ENCODE results near the gene ZNF81. TPM values are rescaled to one million over a fixed set of nuclear protein-coding genes. Genes with fewer than 3 reads are reported as not detected.

ZNF81 gene
- total RNA-seq, 4 donors from 2014 or later: 1.00 to 4.3 (median 3.3) TPM

DNA sequence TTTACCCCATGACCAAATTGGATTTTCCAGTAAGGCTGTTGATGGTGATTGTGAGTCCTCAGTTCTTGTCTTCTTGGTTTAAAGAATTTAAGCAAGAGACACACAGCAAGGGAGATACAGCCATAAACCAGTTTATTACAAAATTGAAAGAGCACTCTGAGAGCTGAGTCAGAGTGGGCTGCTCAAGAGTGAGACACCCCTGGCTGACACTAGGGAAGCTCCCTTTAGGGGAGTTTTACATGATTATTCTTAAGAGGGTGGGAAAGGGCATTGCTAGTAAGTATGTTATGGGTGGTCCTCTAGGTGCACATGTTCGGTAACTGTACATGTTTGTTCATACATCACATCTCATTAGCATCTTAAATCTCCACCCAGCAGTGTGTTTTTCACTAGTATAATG is 18.8 kb upstream of the ZNF81 start:
- DNase-seq (no peak), ATAC-seq (no peak)
- TF ChIP-seq, protein P1, sequence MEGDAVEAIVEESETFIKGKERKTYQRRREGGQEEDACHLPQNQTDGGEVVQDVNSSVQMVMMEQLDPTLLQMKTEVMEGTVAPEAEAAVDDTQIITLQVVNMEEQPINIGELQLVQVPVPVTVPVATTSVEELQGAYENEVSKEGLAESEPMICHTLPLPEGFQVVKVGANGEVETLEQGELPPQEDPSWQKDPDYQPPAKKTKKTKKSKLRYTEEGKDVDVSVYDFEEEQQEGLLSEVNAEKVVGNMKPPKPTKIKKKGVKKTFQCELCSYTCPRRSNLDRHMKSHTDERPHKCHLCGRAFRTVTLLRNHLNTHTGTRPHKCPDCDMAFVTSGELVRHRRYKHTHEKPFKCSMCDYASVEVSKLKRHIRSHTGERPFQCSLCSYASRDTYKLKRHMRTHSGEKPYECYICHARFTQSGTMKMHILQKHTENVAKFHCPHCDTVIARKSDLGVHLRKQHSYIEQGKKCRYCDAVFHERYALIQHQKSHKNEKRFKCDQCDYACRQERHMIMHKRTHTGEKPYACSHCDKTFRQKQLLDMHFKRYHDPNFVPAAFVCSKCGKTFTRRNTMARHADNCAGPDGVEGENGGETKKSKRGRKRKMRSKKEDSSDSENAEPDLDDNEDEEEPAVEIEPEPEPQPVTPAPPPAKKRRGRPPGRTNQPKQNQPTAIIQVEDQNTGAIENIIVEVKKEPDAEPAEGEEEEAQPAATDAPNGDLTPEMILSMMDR (IDR thresholded peaks at IDR 0.05 in 4 of 5, conservative IDR thresholded peaks at IDR 0.05 in 1 of 5): no peak
- TF ChIP-seq POLR2A (IDR thresholded peaks at IDR 0.05): no peak
- H3K4me1 ChIP-seq: no peaks in the 10 kb centered on the region
- intact Hi-C loops (cut with DNase I; ENCODE audit: low total_unique reads) (no loop called here), in situ Hi-C loops (cut with MboI; ENCODE audit: low sequenced_read_pairs in 4 of 4) (no loop called here)
- H3K36me3 ChIP-seq: no peaks in the 10 kb centered on the region
- no peak overlapping the region for H3K27ac ChIP-seq
- H3K27me3 ChIP-seq: peaks cover 0 to 1% (median 0%) of the 10 kb centered on the region in 3 donors
- H3K9me3 ChIP-seq: no peaks in the 10 kb centered on the region
- no peak overlapping the region for H3K4me3 ChIP-seq

DNA sequence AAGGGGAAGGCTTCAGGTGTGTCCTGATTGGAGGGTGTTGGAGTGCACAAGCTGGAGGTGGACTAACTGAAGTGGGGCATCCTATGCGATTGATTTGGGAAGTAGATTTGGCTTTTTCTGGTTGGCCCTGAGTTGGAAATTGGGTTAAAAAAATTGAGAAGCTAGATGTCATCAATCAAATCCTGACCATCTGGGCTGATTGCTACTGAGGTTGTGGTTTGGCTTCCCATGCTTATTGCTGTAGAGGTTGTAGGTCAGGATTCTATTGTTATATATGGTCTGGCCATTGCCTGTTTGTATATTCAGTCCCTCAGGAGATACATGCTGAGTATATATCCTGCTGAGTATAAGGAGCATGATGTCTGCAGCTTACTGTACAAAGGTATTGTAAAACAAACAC is 7.7 kb upstream of the ZNF81 start:
- TF ChIP-seq, protein P1 (IDR thresholded peaks at IDR 0.05 in 4 of 5, conservative IDR thresholded peaks at IDR 0.05 in 1 of 5): no peak
- no peak for TF ChIP-seq POLR2A (IDR thresholded peaks at IDR 0.05)
- in situ Hi-C loops (cut with MboI; ENCODE audit: low sequenced_read_pairs in 4 of 4) (loop anchor here in 2 of 4 donors (25.0 kb wide), 2 partner anchors 167 to 292 kb away; partner anchors contain the start of genes ELK1 (in 1 of the 2) and UXT (in 1 of the 2)), intact Hi-C loops (cut with DNase I; ENCODE audit: low total_unique reads) (no loop called here)
- H3K4me3 ChIP-seq: no peak overlapping the region
- no peaks in the 10 kb centered on the region for H3K4me1 ChIP-seq
- no peak overlapping the region for H3K27ac ChIP-seq
- DNase-seq (no peak), ATAC-seq (no peak)
- no peaks in the 10 kb centered on the region for H3K9me3 ChIP-seq
- no peaks in the 10 kb centered on the region for H3K27me3 ChIP-seq
- no peaks in the 10 kb centered on the region for H3K36me3 ChIP-seq

DNA sequence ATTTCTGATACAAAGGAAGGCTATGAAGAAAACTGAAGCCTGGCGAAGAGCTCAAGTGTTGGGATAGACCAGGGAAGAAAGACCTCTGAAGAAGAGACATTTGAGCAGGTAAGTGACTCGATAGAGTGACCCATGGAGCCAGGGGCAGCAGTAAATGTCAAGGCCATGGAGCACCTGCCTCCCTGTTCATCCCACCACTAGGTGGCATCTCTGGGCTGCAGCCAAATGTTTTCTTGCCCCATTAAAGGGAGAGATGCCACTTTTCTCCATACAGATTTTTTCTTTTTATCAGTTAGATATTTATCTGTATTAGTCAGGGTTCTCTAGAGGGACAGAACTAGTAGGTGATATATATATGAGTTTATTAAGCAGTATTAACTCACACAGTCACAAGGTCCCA is 4.9 kb upstream of the ZNF81 start:
- DNase-seq: peak; percentile 2 to 28
- Histone ChIP-seq H3K36me3 (no peaks in the 10 kb centered on the region), H3K27ac (no peak overlapping the region), H3K4me1 (no peaks in the 10 kb centered on the region), H3K4me3 (no peak overlapping the region), H3K9me3 (no peaks in the 10 kb centered on the region), H3K27me3 (no peaks in the 10 kb centered on the region)
- no peak for ATAC-seq
- TF ChIP-seq POLR2A (IDR thresholded peaks at IDR 0.05): no peak
- TF ChIP-seq, protein P1 (IDR thresholded peaks at IDR 0.05 in 4 of 5, conservative IDR thresholded peaks at IDR 0.05 in 1 of 5): peak in 4 of 5 experiments; percentile 10 to 55 (median 28)
- in situ Hi-C loops (cut with MboI; ENCODE audit: low sequenced_read_pairs in 4 of 4): loop anchor here in 3 of 4 donors (10.0 to 25.0 kb wide), 3 partner anchors 169 to 294 kb away; partner anchors contain the start of genes ELK1 (in 1 of the 3) and UXT (in 1 of the 3)
- intact Hi-C loops (cut with DNase I; ENCODE audit: low total_unique reads): loop anchor here (2.0 to 10.0 kb wide), 2 partner anchors 177 to 195 kb away; partner anchors contain the start of genes ELK1 and UXT

DNA sequence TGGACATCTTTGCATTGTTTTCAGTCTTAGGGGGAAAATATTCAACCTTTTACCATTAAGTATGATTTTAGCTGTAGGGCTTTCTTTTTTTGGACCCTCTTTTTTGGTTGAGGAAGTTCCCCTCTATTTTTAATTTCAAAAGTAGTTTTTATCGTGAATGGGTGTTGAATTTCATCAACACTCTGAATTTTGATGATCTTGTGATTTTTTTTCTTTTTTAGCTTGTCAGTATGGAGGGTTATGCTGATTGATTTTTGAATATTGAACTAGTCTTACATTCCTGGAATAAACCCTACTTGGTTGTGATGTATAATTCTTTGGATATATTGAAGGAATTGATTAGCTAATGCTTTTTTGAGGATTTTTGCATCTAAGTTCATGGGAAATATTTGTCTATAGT is 1.7 kb downstream of the ZNF81 start:
- no peak for TF ChIP-seq POLR2A (IDR thresholded peaks at IDR 0.05)
- TF ChIP-seq, protein P1 (IDR thresholded peaks at IDR 0.05 in 4 of 5, conservative IDR thresholded peaks at IDR 0.05 in 1 of 5): no peak
- H3K27me3 ChIP-seq: no peaks in the 10 kb centered on the region
- H3K4me3 ChIP-seq: no peak overlapping the region
- no peaks in the 10 kb centered on the region for H3K4me1 ChIP-seq
- intact Hi-C loops (cut with DNase I; ENCODE audit: low total_unique reads) (loop anchor here (5.0 to 10.0 kb wide), 2 partner anchors 164 to 184 kb away; partner anchors contain the start of genes ELK1, UXT and ZNF182), in situ Hi-C loops (cut with MboI; ENCODE audit: low sequenced_read_pairs in 4 of 4) (loop anchor here in 3 of 4 donors (10.0 to 25.0 kb wide), 3 partner anchors 176 to 301 kb away; partner anchors contain the start of genes ELK1 (in 1 of the 3) and UXT (in 1 of the 3))
- no peak overlapping the region for H3K27ac ChIP-seq
- DNase-seq (no peak), ATAC-seq (no peak)
- H3K9me3 ChIP-seq: no peaks in the 10 kb centered on the region
- no peaks in the 10 kb centered on the region for H3K36me3 ChIP-seq

Data from gastrocnemius medialis (tissue), 4 donors.